Measurements from ENCODE around the gene CORO2A. TPM values are rescaled to one million over a fixed set of nuclear protein-coding genes. Genes with fewer than 3 reads are reported as not detected.

Gene CORO2A
- total and polyA plus RNA-seq, 2 of the 13 experiments (the other 11 are each of a cell fraction or from before 2014, with no cell fraction given) = 14.4 to 15.3 TPM

DNA sequence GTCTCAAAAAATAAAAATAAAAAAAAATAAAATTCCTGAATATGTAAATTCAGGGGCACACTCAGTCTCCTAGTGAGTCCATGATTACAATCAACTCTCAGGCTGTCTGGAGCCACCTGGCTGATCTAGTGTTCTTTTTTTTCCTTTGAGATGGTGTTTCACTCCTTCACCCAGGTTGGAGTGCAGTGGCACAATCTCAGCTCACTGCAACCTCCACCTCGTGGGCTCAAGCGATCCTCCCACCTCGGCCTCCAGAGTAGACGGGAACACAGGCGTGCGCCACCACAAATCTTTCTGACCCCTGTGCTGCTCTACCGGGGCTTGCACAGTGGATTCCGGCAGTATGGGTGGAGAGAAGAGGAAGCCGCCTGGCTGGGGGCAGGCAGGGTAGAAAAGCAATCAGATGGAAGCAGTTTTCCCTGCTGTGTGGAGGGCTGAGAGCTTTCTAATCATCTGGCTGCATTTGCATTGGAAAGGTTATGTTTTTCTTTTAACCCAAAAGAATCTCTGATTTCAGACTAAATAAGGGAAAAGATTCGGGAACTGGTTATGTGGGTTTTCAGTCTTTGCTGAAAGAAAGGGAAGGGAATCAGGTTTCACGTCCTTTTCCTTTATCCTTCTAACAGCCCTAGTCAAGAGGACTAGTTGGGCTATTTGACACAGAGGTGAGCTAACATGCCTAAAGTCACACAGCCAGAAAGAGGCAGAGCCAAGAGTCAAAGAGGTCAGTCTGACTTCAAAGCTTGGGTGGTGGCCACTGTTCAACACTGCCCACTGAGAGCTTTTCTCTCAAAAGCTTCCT, 26.3 kb upstream of the CORO2A start (continued):
- no peak for TF ChIP-seq NFAT5 (CRISPR knock-in tag; IDR thresholded peaks at IDR 0.05)

DNA sequence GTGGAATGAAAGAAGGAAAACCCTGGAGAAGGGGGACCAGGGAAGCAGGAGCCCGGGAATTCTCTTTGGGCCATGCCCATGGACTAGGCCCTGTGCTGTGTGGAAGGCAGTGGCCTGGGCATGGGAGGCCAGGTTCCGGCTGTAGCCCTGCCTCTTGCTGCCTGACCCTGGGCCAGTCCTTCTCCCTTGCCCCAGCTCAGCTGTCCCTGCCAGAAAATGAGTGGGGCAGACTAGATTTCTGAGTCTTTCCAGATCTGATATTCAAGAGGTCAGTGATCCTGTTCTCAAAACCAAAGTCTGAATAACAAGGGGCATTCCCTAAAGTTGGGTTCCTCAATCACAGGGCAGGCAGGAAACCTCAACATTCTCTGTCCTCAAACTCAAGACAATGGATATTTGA, 24.8 kb upstream of the CORO2A start:
- DNase-seq (ENCODE audit: low spot score) (no peak), ATAC-seq (no peak), FAIRE-seq (no peak)
- H3K36me3 ChIP-seq (replicated peaks in 1 of 2; ENCODE audit: control insufficient read depth in 1 of 2, insufficient read depth in 2 of 2, low read length in 2 of 2) = no peaks in the 10 kb centered on the region; a peak in 1 of 5 replicates
- H3K9me3 ChIP-seq (ENCODE audit: low read length) = no peaks in the 10 kb centered on the region
- intact Hi-C loops (cut with micrococcal nuclease; ENCODE audit: unreplicated experiment) = no loop called here
- no peak overlapping the region for H3K9ac ChIP-seq (ENCODE audit: insufficient read depth, low read depth, low read length)
- H3K4me2 ChIP-seq (ENCODE audit: low read depth, low read length) = no peak overlapping the region
- no peak overlapping the region for H3K4me3 ChIP-seq (replicated peaks in 1 of 3; ENCODE audit: insufficient read depth in 1 of 3, low read depth in 2 of 3, low read length in 3 of 3)
- no peak overlapping the region for H2AFZ ChIP-seq (ENCODE audit: low read length)
- no peak overlapping the region for H3K27ac ChIP-seq (ENCODE audit: extremely low read length, insufficient read depth, low read length)
- H4K20me1 ChIP-seq (ENCODE audit: insufficient read depth, low read length) = no peaks in the 10 kb centered on the region
- BruUV-seq (replicated peaks) = no TSS peak
- in situ Hi-C loops (cut with HindIII; ENCODE audit: extremely low pct_ligation_motif_present, low pct_unique_long_range_greater_than_20kb) = no loop called here
- CTCF ChIA-PET (ENCODE audit: low intra/inter-chr PET ratio, low total read pairs) = no interaction called here
- peaks cover 10% of the 10 kb centered on the region for H3K4me1 ChIP-seq (ENCODE audit: insufficient read depth, low read length)
- 96% methylated on average over 2 of the region's 2 CpGs for WGBS (ENCODE audit: low lambda C conversion rate)
- no peaks in the 10 kb centered on the region for H3K27me3 ChIP-seq (ENCODE audit: control insufficient read depth in 1 of 2, insufficient read depth in 2 of 2, low read length in 2 of 2)
- POLR2A ChIA-PET = no interaction called here
- no peaks in the 10 kb centered on the region for H3K79me2 ChIP-seq (ENCODE audit: insufficient read depth, low read length)
- TF ChIP-seq ZBTB44 (CRISPR knock-in tag; IDR thresholded peaks at IDR 0.05) = no peak
- TF ChIP-seq, protein P1, sequence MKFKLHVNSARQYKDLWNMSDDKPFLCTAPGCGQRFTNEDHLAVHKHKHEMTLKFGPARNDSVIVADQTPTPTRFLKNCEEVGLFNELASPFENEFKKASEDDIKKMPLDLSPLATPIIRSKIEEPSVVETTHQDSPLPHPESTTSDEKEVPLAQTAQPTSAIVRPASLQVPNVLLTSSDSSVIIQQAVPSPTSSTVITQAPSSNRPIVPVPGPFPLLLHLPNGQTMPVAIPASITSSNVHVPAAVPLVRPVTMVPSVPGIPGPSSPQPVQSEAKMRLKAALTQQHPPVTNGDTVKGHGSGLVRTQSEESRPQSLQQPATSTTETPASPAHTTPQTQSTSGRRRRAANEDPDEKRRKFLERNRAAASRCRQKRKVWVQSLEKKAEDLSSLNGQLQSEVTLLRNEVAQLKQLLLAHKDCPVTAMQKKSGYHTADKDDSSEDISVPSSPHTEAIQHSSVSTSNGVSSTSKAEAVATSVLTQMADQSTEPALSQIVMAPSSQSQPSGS (CRISPR knock-in tag; IDR thresholded peaks at IDR 0.05) = no peak
- TF ChIP-seq ZNF615 (CRISPR knock-in tag; IDR thresholded peaks at IDR 0.05; ENCODE audit: borderline replicate concordance) = no peak
- TF ChIP-seq ZBTB21 (CRISPR knock-in tag; IDR thresholded peaks at IDR 0.05) = no peak
- no peak for TF ChIP-seq PCBP2 (optimal IDR thresholded peaks at IDR 0.05; ENCODE audit: low read depth, low read length, poor library complexity, severe bottlenecking)
- no peak for TF ChIP-seq ZNF747 (CRISPR knock-in tag; IDR thresholded peaks at IDR 0.05; ENCODE audit: borderline replicate concordance)
- TF ChIP-seq DDIT3 (CRISPR knock-in tag; IDR thresholded peaks at IDR 0.05) = no peak
- no peak for TF ChIP-seq ZNF556 (CRISPR knock-in tag; IDR thresholded peaks at IDR 0.05; ENCODE audit: borderline replicate concordance)
- no peak for TF ChIP-seq FOSL2 (CRISPR knock-in tag; IDR thresholded peaks at IDR 0.05)
- TF ChIP-seq ZFP90 (CRISPR knock-in tag; IDR thresholded peaks at IDR 0.05; ENCODE audit: borderline replicate concordance) = no peak
- TF ChIP-seq IRX3 (CRISPR knock-in tag; IDR thresholded peaks at IDR 0.05; ENCODE audit: borderline replicate concordance, low read depth) = no peak
- TF ChIP-seq GTF3A (CRISPR knock-in tag; conservative IDR thresholded peaks at IDR 0.05) = no peak

Data from HepG2 (cell line).